ENCODE measurements around the gene DKKL1.

DNA sequence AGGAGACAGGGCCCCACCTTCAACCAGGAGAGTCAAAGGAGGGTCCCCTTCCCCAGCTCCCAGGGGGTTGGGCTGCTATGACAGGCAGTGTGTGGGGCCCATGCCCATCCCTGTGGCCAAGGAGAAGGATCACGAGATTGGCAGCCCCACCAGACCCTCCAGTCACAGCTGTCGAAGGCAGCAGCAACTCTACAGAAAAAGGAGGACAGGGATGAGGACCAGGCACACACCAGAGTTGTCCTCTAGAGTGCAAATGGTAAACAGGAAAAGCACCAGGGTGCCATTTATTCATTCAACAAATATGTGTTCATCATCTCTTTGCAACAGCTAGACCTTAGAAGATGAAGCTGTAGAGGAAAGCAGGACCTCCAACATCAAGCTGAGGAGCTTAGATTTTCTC lies 55.5 kb downstream of the DKKL1 start:
- TF ChIP-seq, protein P1, sequence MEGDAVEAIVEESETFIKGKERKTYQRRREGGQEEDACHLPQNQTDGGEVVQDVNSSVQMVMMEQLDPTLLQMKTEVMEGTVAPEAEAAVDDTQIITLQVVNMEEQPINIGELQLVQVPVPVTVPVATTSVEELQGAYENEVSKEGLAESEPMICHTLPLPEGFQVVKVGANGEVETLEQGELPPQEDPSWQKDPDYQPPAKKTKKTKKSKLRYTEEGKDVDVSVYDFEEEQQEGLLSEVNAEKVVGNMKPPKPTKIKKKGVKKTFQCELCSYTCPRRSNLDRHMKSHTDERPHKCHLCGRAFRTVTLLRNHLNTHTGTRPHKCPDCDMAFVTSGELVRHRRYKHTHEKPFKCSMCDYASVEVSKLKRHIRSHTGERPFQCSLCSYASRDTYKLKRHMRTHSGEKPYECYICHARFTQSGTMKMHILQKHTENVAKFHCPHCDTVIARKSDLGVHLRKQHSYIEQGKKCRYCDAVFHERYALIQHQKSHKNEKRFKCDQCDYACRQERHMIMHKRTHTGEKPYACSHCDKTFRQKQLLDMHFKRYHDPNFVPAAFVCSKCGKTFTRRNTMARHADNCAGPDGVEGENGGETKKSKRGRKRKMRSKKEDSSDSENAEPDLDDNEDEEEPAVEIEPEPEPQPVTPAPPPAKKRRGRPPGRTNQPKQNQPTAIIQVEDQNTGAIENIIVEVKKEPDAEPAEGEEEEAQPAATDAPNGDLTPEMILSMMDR (IDR thresholded peaks at IDR 0.05; ENCODE audit: low read length) = no peak
- TF ChIP-seq EZH2 (IDR thresholded peaks at IDR 0.05; ENCODE audit: borderline replicate concordance, low read length) = no peak
